GM23338 (cell line): ENCODE data around the gene CTRB2. TPM values are rescaled to one million over a fixed set of nuclear protein-coding genes. Genes with fewer than 3 reads are reported as not detected.

Source experiments
- ATAC-seq: fragments of 200-7000 bp; cut with Tn5 transposase; 3 replicates; pipeline ENCODE4 v1.9.1; 2020
- DNase-seq: peaks from one replicate; pipeline ENCODE4 v3.0.0-alpha.2; 2015; ENCODE audit warnings: low spot score
- H2AFZ ChIP-seq: fragments of 200-600 bp; sonication (generic); 2 replicates; pipeline ENCODE4 v1.8.0; 2016; ENCODE audit warnings: antibody characterized with exemption, mild to moderate bottlenecking, moderate library complexity
- H3F3A ChIP-seq: fragments of 200-600 bp; sonication (generic); replicated peaks from 2 replicates; pipeline ENCODE4 v1.8.0; 2017; ENCODE audit warnings: antibody characterized with exemption, mixed run types, low read depth
- H3K27ac ChIP-seq: fragments of 200-600 bp; sonication (generic); 2 replicates; pipeline ENCODE4 v1.6.1; 2016; ENCODE audit warnings: low read depth
- H3K27me3 ChIP-seq: fragments of 200-600 bp; sonication (generic); 2 replicates; pipeline ENCODE4 v1.8.0; 2016; ENCODE audit warnings: mild to moderate bottlenecking, mixed run types, moderate library complexity; ENCODE audit not compliant: insufficient read depth
- H3K36me3 ChIP-seq: fragments of 200-600 bp; sonication (generic); 2 replicates; pipeline ENCODE4 v1.8.0; 2016; ENCODE audit warnings: mild to moderate bottlenecking; ENCODE audit not compliant: insufficient read depth
- H3K4me1 ChIP-seq: fragments of 200-600 bp; sonication (generic); 2 replicates; pipeline ENCODE4 v1.8.0; 2016; ENCODE audit warnings: mild to moderate bottlenecking, moderate library complexity; ENCODE audit not compliant: insufficient read depth
- H3K4me2 ChIP-seq: fragments of 200-600 bp; sonication (generic); 2 replicates; pipeline ENCODE4 v1.7.1; 2017; ENCODE audit warnings: mixed run types
- H3K4me3 ChIP-seq: fragments of 200-600 bp; sonication (generic); 2 replicates; pipeline ENCODE4 v1.6.1; 2016; ENCODE audit warnings: mixed run types
- H3K79me2 ChIP-seq: fragments of 200-600 bp; sonication (generic); replicated peaks from 2 replicates; pipeline ENCODE4 v1.8.0; 2017; ENCODE audit warnings: mild to moderate bottlenecking; ENCODE audit not compliant: insufficient read depth
- H3K9me2 ChIP-seq: fragments of 200-600 bp; sonication (generic); 2 replicates; pipeline ENCODE4 v1.8.0; 2017; ENCODE audit not compliant: insufficient read depth
- H4K20me1 ChIP-seq: fragments of 200-600 bp; sonication (generic); replicated peaks from 2 replicates; pipeline ENCODE4 v1.8.0; 2017; ENCODE audit warnings: mild to moderate bottlenecking; ENCODE audit not compliant: insufficient read depth
- H3K27ac Mint-ChIP-seq: 2 replicates; pipeline ENCODE4 v1.8.0; 2020; ENCODE audit warnings: inconsistent platforms, mild to moderate bottlenecking, moderate library complexity, mixed read lengths
- H3K27me3 Mint-ChIP-seq: 3 replicates; pipeline ENCODE4 v1.8.0; 2022; ENCODE audit warnings: low read depth, mild to moderate bottlenecking, moderate library complexity, mixed read lengths, inconsistent platforms; ENCODE audit not compliant: insufficient read depth, poor library complexity
- H3K36me3 Mint-ChIP-seq: 3 replicates; pipeline ENCODE4 v1.8.0; 2021; ENCODE audit warnings: low read depth, mild to moderate bottlenecking, inconsistent platforms, moderate library complexity, mixed read lengths
- H3K4me1 Mint-ChIP-seq: 3 replicates; pipeline ENCODE4 v1.8.0; 2020; ENCODE audit warnings: mild to moderate bottlenecking, inconsistent platforms, mixed read lengths
- H3K4me3 Mint-ChIP-seq: 3 replicates; pipeline ENCODE4 v1.8.0; 2021; ENCODE audit warnings: moderate library complexity, mild to moderate bottlenecking, inconsistent platforms, mixed read lengths
- H3K9me3 Mint-ChIP-seq: 3 replicates; pipeline ENCODE4 v1.8.0; 2020; ENCODE audit warnings: moderate library complexity, mild to moderate bottlenecking, inconsistent platforms, mixed read lengths
- CREB1 ChIP-seq: fragments of 250-450 bp; sonication (Bioruptor Pico); IDR thresholded peaks from 2 replicates; pipeline ENCODE4 v1.5.0; 2020; ENCODE audit warnings: low read depth, mild to moderate bottlenecking, moderate library complexity
- CTCF ChIP-seq, 2 experiments: fragments of 200-600 bp in 1 of 2; sonication (generic) in 1 of 2; conservative IDR thresholded peaks; 2 replicates each; pipeline versions ENCODE4 v1.5.1 to v1.6.1; 2016 to 2017; ENCODE audit warnings: antibody characterized with exemption in 2 of 2, low read depth in 2 of 2, mild to moderate bottlenecking in 2 of 2, moderate library complexity in 1 of 2
- EZH2 ChIP-seq: fragments of 200-600 bp; sonication (generic); IDR thresholded peaks from one replicate; pipeline ENCODE4 v1.8.0; 2017; ENCODE audit warnings: antibody characterized with exemption, mild to moderate bottlenecking, low read depth; ENCODE audit not compliant: unreplicated experiment
- JUNB ChIP-seq: IDR thresholded peaks from one replicate; pipeline ENCODE4 v1.6.1; 2016; ENCODE audit warnings: antibody characterized with exemption; ENCODE audit not compliant: unreplicated experiment
- NANOG ChIP-seq: IDR thresholded peaks from 2 replicates; pipeline ENCODE4 v1.6.1; 2016; ENCODE audit warnings: antibody characterized with exemption, borderline replicate concordance
- POLR2AphosphoS5 ChIP-seq: IDR thresholded peaks from 2 replicates; pipeline ENCODE4 v1.6.1; 2016; ENCODE audit warnings: antibody characterized with exemption, low read depth
- STAT1 ChIP-seq: IDR thresholded peaks from one replicate; pipeline ENCODE4 v1.6.1; 2016; ENCODE audit warnings: antibody characterized with exemption; ENCODE audit not compliant: unreplicated experiment
- ZNF114 ChIP-seq: fragments of 250-450 bp; sonication (Bioruptor Pico); IDR thresholded peaks from 2 replicates; pipeline ENCODE4 v1.5.0; 2020; ENCODE audit warnings: mild to moderate bottlenecking, moderate library complexity
- ZNF331 ChIP-seq: fragments of 250-450 bp; sonication (Bioruptor Pico); IDR thresholded peaks from 2 replicates; pipeline ENCODE4 v1.5.0; 2020; ENCODE audit warnings: low read depth, mild to moderate bottlenecking, moderate library complexity
- ZNF462 ChIP-seq: fragments of 250-450 bp; sonication (Bioruptor Pico); IDR thresholded peaks from 2 replicates; pipeline ENCODE4 v1.5.0; 2020; ENCODE audit warnings: mild to moderate bottlenecking, moderate library complexity
- polyA plus RNA-seq: library from polyadenylated mRNA; unstranded; fragments of >200 nt; fragmentation: Nextera tagmentation; extraction: Ambion mirVana; gene quantifications from 2 replicates; pipeline ENCODE4 v1.2.1, GENCODE V29; 2016
- total RNA-seq: library from RNA; depleted of rRNA; stranded (reverse); fragments of >200 nt; shearing (Covaris generic); gene quantifications from 2 replicates; pipeline ENCODE4 v1.2.3, GENCODE V29; 2014
- TF ChIP-seq, protein P1 (sequence below): IDR thresholded peaks from one replicate; pipeline ENCODE4 v1.6.1; 2018; ENCODE audit warnings: antibody characterized with exemption; ENCODE audit not compliant: unreplicated experiment
- TF ChIP-seq, protein P2 (sequence below): IDR thresholded peaks from 2 replicates; pipeline ENCODE4 v1.6.1; 2016; ENCODE audit warnings: antibody characterized with exemption

CTRB2 gene
- total and polyA plus RNA-seq, 2 experiments from 2014 or later = not detected

GRCh38 chr16:75250089-75250808, 43.3 kb upstream of the CTRB2 start (continued):
- TF ChIP-seq JUNB (no peak), ZNF331 (CRISPR knock-in tag) (no peak), ZNF114 (CRISPR knock-in tag) (no peak), EZH2 (no peak), NANOG (no peak), POLR2AphosphoS5 (no peak), CREB1 (CRISPR knock-in tag) (no peak)

GRCh38 chr16:75249441-75249840, 42.5 kb upstream of the CTRB2 start:
- no peak for DNase-seq
- H3K9me3 Mint-ChIP-seq = no peaks in the 10 kb centered on the region
- Histone ChIP-seq H3F3A (peaks cover 24% of the 10 kb centered on the region), H4K20me1 (peaks cover 48% of the 10 kb centered on the region), H3K4me2 (peak overlapping the region; percentile 98), H2AFZ (no peak overlapping the region), H3K27ac (peak overlapping the region; percentile 93; the same call in 1 of the 2 replicates), H3K9me2 (no peaks in the 10 kb centered on the region), H3K4me1 (peaks cover 69% of the 10 kb centered on the region), H3K4me3 (peak overlapping the region; percentile 90), H3K27me3 (no peaks in the 10 kb centered on the region), H3K36me3 (no peaks in the 10 kb centered on the region), H3K79me2 (peaks cover 80% of the 10 kb centered on the region)
- peaks cover 49% of the 10 kb centered on the region for H3K27me3 Mint-ChIP-seq
- peak overlapping the region; percentile 86 for H3K4me3 Mint-ChIP-seq
- no peak overlapping the region for H3K27ac Mint-ChIP-seq
- TF ChIP-seq EZH2 (no peak), ZNF462 (no peak), NANOG (no peak), CTCF (conservative IDR thresholded peaks at IDR 0.05; ENCODE audit: low read depth in 2 of 2) (no peak), STAT1 (no peak)
- TF ChIP-seq, protein P1, sequence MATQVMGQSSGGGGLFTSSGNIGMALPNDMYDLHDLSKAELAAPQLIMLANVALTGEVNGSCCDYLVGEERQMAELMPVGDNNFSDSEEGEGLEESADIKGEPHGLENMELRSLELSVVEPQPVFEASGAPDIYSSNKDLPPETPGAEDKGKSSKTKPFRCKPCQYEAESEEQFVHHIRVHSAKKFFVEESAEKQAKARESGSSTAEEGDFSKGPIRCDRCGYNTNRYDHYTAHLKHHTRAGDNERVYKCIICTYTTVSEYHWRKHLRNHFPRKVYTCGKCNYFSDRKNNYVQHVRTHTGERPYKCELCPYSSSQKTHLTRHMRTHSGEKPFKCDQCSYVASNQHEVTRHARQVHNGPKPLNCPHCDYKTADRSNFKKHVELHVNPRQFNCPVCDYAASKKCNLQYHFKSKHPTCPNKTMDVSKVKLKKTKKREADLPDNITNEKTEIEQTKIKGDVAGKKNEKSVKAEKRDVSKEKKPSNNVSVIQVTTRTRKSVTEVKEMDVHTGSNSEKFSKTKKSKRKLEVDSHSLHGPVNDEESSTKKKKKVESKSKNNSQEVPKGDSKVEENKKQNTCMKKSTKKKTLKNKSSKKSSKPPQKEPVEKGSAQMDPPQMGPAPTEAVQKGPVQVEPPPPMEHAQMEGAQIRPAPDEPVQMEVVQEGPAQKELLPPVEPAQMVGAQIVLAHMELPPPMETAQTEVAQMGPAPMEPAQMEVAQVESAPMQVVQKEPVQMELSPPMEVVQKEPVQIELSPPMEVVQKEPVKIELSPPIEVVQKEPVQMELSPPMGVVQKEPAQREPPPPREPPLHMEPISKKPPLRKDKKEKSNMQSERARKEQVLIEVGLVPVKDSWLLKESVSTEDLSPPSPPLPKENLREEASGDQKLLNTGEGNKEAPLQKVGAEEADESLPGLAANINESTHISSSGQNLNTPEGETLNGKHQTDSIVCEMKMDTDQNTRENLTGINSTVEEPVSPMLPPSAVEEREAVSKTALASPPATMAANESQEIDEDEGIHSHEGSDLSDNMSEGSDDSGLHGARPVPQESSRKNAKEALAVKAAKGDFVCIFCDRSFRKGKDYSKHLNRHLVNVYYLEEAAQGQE = no peak
- TF ChIP-seq, protein P2, sequence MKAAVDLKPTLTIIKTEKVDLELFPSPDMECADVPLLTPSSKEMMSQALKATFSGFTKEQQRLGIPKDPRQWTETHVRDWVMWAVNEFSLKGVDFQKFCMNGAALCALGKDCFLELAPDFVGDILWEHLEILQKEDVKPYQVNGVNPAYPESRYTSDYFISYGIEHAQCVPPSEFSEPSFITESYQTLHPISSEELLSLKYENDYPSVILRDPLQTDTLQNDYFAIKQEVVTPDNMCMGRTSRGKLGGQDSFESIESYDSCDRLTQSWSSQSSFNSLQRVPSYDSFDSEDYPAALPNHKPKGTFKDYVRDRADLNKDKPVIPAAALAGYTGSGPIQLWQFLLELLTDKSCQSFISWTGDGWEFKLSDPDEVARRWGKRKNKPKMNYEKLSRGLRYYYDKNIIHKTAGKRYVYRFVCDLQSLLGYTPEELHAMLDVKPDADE = no peak
- H3K4me1 Mint-ChIP-seq = peaks cover 76% of the 10 kb centered on the region
- H3K36me3 Mint-ChIP-seq = no peaks in the 10 kb centered on the region; the same call in 1 of the 3 replicates
- ATAC-seq = no peak
